GM12865 (cell line): ENCODE measurements around the gene OSTN.

Source experiments
- DNase-seq: peaks from one replicate; pipeline ENCODE4 v3.0.0; 2010; ENCODE audit warnings: low read depth
- H3K4me3 ChIP-seq: 2 replicates; pipeline ENCODE4 v1.5.1; 2011; ENCODE audit warnings: mild to moderate bottlenecking, low read depth, low read length, control low read depth
- CTCF ChIP-seq: IDR thresholded peaks from 2 replicates; pipeline ENCODE4 v1.5.1; 2011; ENCODE audit warnings: low read length, control low read depth, low read depth, inconsistent platforms; ENCODE audit not compliant: insufficient read depth; ENCODE audit errors: missing control alignments

OSTN gene

DNA sequence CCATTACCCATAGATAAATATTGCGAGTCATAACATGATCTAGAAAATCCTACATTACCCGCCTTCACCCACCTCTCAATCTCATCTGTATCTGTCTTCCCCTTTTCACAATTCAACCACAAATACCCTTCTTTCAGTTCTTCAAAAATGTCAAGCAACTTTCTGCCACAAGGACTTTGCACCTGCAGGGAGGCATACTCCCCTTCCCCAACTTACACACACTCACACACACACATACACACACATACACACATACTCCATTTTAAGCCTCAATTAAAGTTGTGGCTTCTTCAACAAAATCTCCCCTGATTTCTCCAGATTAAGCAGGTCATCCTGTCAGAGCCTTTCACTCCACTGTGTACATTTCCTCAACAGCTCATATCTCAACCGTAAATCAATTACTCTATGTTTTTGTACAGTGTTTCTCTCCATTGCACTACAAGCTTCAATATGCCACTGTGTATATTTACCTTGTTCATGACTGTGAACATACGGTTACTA is 97.0 kb downstream of the OSTN start:
- H3K4me3 ChIP-seq: no peak overlapping the region
- TF ChIP-seq CTCF: no peak
- DNase-seq: peak; percentile 86

DNA sequence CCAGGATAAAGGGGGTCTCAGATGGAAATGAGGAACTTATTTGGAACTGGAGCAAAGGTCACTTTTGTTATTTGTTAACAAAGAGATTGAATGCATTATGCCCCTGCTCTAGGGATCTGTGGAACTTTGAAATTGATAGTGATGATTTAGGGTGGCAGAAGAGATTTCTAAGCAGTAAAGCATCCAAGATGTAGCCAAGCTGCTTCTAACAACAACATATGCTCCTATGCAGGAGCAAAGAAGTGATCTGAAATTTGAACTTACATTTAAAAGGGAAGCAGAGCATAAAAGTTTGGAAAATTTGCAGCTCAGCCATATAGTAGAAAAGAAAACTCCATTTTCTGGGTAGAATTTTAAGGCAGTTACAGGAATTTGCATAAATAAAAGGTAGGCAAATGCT is 99.8 kb downstream of the OSTN start:
- no peak overlapping the region for H3K4me3 ChIP-seq
- no peak for TF ChIP-seq CTCF
- no peak for DNase-seq

DNA sequence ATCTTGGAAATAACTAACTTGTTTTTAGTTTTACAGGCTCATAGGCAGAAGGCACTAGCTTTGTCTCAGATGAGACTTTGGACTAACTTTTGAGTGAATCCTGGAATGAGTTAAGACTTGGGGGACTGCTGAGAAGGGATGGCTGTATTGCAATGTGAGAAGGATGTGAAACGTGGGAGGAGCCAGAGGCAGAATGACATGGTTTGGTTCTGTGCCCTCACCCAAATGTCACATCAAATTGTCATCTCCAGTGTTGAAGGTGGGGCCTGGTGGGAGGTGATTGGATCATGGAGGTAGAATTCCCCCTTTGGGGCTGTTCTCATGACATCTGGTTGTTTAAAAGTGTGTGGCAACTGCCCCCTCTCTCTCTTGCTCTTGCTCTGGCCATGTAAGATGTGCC is 101.4 kb downstream of the OSTN start:
- peak; percentile 46 for DNase-seq
- TF ChIP-seq CTCF: no peak

DNA sequence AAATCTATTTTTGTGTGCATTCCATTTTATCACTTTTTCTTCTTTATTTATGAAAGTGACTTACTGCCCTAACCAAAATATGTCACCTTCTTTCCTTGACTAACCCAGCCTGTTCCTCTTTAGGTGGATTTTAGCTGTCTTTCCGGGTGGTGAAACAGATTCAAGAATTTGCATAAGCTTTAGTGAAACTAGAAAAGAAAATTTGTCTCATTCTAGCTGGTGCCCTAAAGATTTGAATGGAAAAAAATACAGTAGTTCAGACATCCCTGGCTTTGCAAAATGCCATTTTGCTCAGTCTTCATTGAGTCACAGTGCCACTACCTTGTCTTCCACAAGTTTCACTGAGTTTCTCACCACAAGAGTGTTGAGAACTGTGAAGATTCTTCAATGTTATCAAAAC is 102.0 kb downstream of the OSTN start:
- no peak for TF ChIP-seq CTCF
- DNase-seq: peak; percentile 79

More for the DNA sequence above, 101.4 kb downstream of the OSTN start:
- H3K4me3 ChIP-seq: no peak overlapping the region

GRCh38 chr3:191301782-191302411 is 102.9 kb downstream of the OSTN start:
- TF ChIP-seq CTCF: no peak
- H3K4me3 ChIP-seq: no peak overlapping the region
- no peak for DNase-seq

More for the DNA sequence above, 102.0 kb downstream of the OSTN start:
- no peak overlapping the region for H3K4me3 ChIP-seq

- TF ChIP-seq CTCF: no peak
These were observed 103.4 kb downstream of the OSTN start for GRCh38 chr3:191302451-191302850.

GRCh38 chr3:191303596-191303995 is 104.6 kb downstream of the OSTN start:
- no peak for TF ChIP-seq CTCF
- H3K4me3 ChIP-seq: no peak overlapping the region
- no peak for DNase-seq

More at GRCh38 chr3:191302451-191302850, 103.4 kb downstream of the OSTN start:
- DNase-seq: no peak
- H3K4me3 ChIP-seq: no peak overlapping the region
